Occipital lobe (tissue), 2 donors: ENCODE results near the gene C10orf90. TPM values are rescaled to one million over a fixed set of nuclear protein-coding genes. Genes with fewer than 3 reads are reported as not detected.

Source experiments
- DNase-seq: peaks from one replicate; lab custom pipeline; 2025; lab: John Stamatoyannopoulos, UW
- total RNA-seq: library from RNA; depleted of rRNA; stranded (reverse); fragments of >200 nt; gene quantifications from one replicate; pipeline ENCODE4 v1.2.3, GENCODE V29; 2014

The C10orf90 gene
- total RNA-seq, 1 donor from 2014 or later: 0.16 TPM

DNA sequence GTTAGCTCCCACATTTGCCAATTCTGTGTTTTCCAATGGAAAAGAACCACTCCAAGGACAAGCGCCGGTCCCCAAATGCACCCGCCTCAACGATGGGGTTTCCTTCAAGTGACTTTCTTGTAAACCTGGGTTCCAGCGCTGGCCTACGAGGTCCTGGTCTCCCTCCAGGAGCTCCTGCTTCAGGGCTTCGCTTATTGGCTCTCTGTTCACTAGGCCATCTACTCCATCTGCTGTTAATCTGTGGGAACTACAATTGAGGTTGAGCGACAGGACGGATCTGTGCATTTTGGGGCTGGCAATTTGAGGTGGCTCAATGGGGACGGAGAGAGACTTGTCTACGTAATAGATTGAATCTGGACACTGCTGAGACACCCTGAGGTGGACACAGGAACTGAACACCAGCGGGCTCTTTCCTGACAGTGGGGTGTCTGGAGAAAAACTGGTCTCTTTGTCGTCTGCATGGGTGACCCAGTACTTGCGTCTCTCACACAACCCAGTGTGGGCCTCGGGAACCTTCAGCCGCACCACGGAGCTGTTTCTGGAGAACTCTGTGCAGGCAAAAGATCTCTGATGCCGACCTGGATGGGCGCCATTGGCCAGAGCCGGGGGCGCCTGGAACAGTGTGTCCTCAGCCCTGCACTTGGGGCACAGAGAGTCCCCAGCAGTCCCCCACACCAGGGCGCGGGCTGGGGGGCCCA is 166.3 kb downstream of the C10orf90 start:
- DNase-seq: no peak

DNA sequence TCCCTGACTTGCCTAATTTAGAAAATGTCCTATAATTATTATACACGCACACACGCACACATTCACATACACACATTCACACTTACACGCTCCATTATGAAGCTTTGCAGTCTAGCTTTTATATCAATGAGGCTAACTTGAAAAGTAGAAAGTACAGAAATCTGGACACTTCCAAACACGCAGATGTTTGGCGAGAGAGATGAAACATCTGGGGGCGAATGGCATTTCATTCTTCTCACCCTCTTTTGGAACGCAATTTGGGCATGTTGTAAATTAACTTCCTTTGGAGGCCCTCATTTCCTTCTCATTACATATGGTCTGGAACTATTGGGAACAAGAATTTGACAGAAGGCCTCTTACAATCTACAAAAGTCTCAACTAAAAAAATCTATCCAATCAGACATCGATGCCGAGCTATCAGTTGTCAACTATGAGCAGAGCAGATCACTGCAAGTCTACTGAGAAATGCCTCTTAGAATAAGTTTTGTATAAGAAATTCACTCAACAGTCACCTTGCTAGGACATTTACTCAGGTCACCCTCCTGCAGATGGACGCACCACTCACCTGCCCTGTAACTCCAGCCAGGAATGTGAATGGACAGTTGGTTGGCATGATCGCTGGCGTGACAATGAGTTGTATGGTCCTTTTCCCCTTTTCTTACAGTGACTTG is 167.0 kb downstream of the C10orf90 start:
- no peak for DNase-seq

DNA sequence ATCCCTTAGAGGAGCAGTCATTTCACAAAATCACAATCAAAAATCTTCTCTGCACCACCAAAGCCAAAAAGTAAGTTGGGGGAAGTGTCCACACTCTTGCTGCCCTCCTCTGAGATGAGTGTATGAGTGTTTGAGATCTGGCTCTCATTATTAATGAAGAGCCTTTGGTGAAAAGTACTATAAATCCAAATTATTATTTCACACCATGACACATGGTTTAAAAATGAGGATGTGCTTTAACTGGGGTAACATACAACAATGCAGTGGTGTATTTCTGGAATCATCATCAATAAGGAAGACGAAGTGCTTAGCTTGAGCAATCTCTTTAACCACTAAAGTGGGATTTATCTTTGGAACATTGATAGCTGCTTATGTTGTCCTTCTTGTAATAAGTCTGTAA is 168.1 kb downstream of the C10orf90 start:
- no peak for DNase-seq

DNA sequence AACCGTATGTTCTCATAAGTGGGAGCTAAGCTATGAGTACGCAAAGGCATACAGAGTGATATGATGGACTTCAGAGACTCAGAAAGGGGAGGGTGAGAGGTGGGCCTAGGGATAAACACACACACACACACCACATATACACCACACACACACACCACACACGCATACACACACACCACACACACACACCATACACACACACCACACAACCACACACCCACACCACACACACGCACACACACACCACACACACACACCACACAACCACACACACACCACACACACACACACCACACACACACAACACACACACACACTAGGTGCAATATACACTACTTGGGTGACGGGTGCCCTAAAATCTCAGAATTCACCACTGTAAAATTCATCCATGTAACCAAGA is 168.7 kb downstream of the C10orf90 start:
- DNase-seq: no peak

GRCh38 chr10:126500866-126501265 is 169.6 kb downstream of the C10orf90 start:
- DNase-seq: no peak

DNA sequence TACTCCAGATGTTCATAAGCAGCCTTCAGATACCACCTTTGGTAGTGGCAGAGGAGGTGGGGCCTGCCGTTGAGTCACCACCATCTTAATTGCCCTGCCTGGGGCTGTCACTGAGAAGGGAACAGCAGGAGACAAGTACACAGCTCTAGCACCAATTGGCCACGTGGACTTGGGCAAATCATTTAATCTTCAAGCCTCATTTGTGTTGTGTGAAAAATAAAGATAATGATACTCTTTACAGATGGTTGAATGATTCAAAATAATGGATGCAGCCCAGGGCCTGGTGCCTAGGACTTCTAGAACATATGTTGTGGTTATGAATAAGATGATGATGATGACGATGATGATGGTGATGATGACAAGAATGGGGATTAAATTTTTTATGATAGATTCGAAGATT is 170.3 kb downstream of the C10orf90 start:
- DNase-seq: no peak

DNA sequence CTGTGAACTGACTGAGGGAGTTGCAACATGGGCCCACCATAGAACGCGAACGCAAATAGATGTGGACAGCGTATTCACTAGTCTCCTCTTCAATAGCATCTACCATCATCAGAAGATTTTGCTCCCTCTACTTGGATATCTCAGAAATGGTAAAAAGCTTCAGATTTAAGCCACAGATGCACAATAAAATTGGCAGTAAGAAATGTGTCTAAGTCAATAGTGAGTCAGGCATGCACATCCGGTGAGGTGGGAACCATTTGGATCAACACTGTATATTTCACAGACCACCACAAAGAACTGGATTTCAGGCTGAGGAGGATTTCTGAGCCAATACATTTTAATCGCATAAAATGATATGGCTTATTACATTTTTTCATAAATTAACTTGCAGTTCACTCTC is 170.7 kb downstream of the C10orf90 start:
- DNase-seq: no peak

DNA sequence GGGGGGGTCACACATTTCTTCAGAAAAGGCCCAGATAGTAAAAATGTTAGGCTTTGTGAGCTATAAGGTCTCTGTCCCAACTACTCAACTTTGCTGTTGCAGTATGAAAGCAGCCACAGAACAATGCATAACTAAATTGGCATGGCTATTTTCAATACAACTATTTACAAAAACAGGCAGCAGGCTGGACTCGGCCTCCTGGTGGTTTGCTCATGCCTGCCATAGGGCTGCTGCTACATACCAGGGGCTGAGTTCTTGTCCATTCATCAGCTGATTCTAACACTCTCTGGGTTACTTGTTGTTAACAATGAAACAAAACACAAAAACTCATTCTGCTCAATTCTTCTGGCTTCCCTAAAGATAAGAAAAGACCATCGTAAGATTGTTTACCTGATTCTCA is 172.8 kb downstream of the C10orf90 start:
- DNase-seq: no peak

GRCh38 chr10:126496771-126497545 is 173.5 kb downstream of the C10orf90 start:
- DNase-seq: no peak

DNA sequence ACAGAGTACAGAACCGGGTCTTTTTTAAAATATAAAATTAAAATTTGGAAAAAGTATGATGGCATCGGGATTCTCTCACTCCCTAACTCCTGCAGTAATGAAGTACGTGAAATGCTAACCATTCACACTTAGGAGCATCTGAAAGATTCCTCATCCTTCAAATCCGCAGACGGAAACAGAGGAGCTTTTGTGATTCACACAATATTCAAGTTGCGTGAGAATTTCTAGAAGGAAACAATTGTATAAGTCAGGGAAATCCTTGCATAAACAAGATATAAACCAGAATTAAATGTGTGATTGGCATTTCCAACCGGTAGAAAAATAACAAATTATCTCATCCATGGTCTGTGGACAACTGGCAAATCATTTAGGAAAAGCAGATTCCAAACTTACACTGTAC is 179.0 kb downstream of the C10orf90 start:
- DNase-seq: no peak

DNA sequence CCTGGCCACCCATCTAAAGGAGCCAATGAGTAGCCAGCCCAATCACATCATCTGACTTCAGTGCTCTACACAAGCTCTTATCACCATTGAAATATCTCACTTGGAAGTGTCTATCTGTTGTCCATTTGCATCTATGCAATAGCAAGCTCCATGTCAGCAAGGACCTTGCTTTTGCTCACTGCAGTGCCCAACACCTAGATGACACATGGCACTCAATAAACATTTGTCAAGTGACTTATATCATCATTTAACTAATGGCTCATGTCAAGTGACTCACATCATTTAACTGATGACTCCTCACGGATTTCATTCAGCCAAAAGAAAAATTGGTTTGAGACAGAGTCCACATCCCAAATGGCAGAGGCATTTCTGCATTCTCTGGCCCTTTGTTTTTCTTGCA is 189.3 kb downstream of the C10orf90 start:
- no peak for DNase-seq

DNA sequence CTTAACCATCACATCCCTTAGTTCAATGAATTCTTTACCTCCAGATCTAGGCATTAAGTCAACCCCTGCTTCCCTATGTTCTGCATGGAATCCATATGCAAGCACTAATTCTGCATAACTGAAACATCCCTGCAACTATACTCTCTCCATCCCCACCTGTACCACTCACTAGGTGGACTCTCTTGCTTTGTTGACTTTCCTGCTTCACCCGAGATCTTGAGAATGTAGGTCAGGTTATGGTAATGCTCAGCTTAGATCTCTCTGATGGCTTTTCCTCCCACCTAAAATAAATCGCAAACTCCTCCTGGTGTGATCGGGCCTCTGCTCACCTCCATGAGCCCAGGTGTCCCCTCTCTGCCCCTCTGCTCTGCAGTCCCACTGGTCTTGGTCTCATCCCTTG is 189.8 kb downstream of the C10orf90 start:
- no peak for DNase-seq

GRCh38 chr10:126479280-126479895 is 191.1 kb downstream of the C10orf90 start:
- DNase-seq: no peak

- DNase-seq: no peak
Measured at GRCh38 chr10:126478546-126478945, 191.9 kb downstream of the C10orf90 start.

DNA sequence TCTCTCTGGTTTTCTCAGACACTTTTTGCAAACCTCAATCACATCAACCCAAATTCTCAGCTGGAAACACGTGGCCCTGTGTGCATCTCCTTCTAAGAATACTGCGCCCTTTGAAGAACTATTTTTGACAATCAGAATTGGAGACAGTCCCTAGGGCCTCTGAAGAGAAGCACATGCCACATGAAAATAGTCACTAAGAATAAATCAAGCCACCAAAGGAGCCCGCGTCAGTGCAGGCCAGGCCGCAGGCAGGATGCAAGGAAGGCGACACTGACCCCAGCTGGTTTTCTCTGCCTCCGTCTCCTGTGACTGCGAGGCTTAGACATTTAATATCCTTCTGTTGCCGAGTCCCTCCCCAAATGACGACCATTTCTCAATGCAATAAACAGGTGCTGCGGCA is 194.2 kb downstream of the C10orf90 start:
- no peak for DNase-seq

- no peak for DNase-seq
Measured at GRCh38 chr10:126475074-126475691, 195.3 kb downstream of the C10orf90 start.

- DNase-seq: no peak
Measured at GRCh38 chr10:126474031-126474430, 196.5 kb downstream of the C10orf90 start.

DNA sequence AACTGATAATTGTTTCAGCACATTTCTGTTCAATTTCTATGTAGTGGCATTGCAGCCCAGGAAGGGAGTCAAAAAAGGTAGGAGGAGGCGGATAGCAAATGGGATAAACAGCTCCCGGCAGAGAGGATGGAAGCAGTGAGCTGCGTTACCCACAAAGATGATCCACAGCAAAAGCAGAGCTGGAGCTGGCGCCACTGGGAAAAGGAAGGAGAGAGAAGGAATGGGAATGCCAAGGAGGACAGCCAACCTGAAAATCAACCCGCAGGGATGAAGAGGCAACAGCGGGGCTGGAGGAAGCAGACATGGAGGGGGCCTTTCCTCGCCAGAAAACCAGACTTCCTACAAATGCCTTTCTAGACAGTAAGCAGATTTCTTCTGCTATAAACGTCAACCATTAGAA is 199.5 kb downstream of the C10orf90 start:
- DNase-seq: no peak

DNA sequence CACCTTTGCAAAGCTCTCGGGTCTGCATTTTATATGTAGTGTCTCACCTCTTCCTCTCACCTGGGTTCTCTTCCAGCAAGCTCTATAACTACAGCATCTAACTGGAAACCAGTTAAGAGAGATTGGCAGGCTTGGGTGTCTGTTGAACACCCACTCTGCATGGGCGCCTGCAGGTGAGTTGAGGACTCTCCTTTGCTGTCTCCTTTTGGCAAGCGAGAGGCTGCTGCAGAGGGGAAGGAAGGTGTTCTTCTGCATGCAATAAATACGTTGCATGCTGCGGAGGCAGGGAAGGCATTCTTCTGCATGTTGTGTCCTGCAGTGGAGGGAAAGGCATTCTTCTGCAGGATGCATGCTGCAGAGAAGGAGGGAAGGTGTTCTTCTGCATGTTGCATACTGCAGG is 200.8 kb downstream of the C10orf90 start:
- DNase-seq: no peak

- no peak for DNase-seq
Measured at GRCh38 chr10:126468876-126469643, 201.4 kb downstream of the C10orf90 start.

DNA sequence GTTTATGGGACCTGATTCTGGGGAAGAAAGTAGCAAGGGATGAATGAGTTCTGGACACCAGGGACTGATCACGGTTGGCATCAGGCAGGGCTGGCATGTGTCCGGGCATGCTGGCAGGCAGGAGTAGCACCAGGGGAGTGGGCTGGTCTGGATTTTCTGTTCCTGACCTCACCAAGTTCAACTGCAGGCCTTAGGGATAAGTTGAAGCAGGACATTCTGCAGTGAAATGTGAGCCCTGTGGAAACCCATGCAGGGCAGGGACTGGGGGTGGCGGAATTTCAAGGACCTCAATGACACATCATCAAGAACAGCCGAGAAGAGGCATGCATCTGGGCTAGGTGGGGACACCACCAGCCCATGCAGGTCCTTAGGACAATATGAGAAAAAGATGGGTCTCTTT is 202.0 kb downstream of the C10orf90 start:
- no peak for DNase-seq
